ENCODE data around the gene PLCL2. TPM values are rescaled to one million over a fixed set of nuclear protein-coding genes. Genes with fewer than 3 reads are reported as not detected.
"Not testable (repeated sequence)": the region's sequence is repeated elsewhere in the genome, so short reads cannot be mapped to it uniquely, and the experiment has no call there.

PLCL2 gene
- total and polyA plus RNA-seq, 8 donors = 1.8 to 12.1 (median 7.4) TPM

GRCh38 chr3:17120115-17120514 lies 235.4 kb downstream of the PLCL2 start:
- intact Hi-C loops (cut with DNase I) = no loop called here
- TF ChIP-seq CTCF (IDR thresholded peaks at IDR 0.05) = no peak

GRCh38 chr3:17121336-17121735 lies 236.6 kb downstream of the PLCL2 start:
- DNase-seq (no peak), FAIRE-seq (no peak), ATAC-seq (no peak)
- Histone ChIP-seq H3K27me3 (no peaks in the 10 kb centered on the region), H3K4me1 (no peaks in the 10 kb centered on the region), H3K27ac (no peak overlapping the region), H3K36me3 (no peaks in the 10 kb centered on the region), H3K9me3 (no peaks in the 10 kb centered on the region), H3K4me3 (no peak overlapping the region)
- WGBS, 2 donors = 65 to 70% methylated on average over 2 of the region's 2 CpGs
- intact Hi-C loops (cut with DNase I) = no loop called here
- TF ChIP-seq CTCF (IDR thresholded peaks at IDR 0.05) = no peak

More at GRCh38 chr3:17120115-17120514, 235.4 kb downstream of the PLCL2 start:
- FAIRE-seq (no peak), DNase-seq (no peak), ATAC-seq (no peak)
- Histone ChIP-seq H3K9me3 (no peaks in the 10 kb centered on the region), H3K27ac (no peak overlapping the region), H3K4me3 (no peak overlapping the region), H3K36me3 (no peaks in the 10 kb centered on the region), H3K4me1 (no peaks in the 10 kb centered on the region), H3K27me3 (no peaks in the 10 kb centered on the region)
- 77 to 79% methylated on average over 4 of the region's 4 CpGs for WGBS, 2 donors

- no peak for FAIRE-seq
- H3K4me3 ChIP-seq = no peak overlapping the region
- no peak overlapping the region for H3K27ac ChIP-seq
- no peaks in the 10 kb centered on the region for H3K36me3 ChIP-seq
- no peak for ATAC-seq
- TF ChIP-seq CTCF (IDR thresholded peaks at IDR 0.05) = no peak
- H3K4me1 ChIP-seq = no peaks in the 10 kb centered on the region
- intact Hi-C loops (cut with DNase I) = no loop called here
- no peaks in the 10 kb centered on the region for H3K9me3 ChIP-seq
- peak in 1 of 6 donors; percentile 0 for DNase-seq
- WGBS, 2 donors = 79 to 82% methylated on average over 3 of the region's 3 CpGs
- no peaks in the 10 kb centered on the region for H3K27me3 ChIP-seq
Observed at GRCh38 chr3:17122758-17123157, 238.0 kb downstream of the PLCL2 start.

GRCh38 chr3:17125738-17126442 lies 241.1 kb downstream of the PLCL2 start:
- no peak for DNase-seq
- WGBS, 2 donors = 52 to 61% methylated on average over 2 of the region's 2 CpGs
- no peak for ATAC-seq
- no peak overlapping the region for H3K27ac ChIP-seq
- H3K36me3 ChIP-seq = no peaks in the 10 kb centered on the region
- intact Hi-C loops (cut with DNase I) = no loop called here
- no peaks in the 10 kb centered on the region for H3K27me3 ChIP-seq
- H3K4me1 ChIP-seq = no peaks in the 10 kb centered on the region
- no peak for TF ChIP-seq CTCF (IDR thresholded peaks at IDR 0.05)
- no peak for FAIRE-seq
- no peaks in the 10 kb centered on the region for H3K9me3 ChIP-seq
- H3K4me3 ChIP-seq = no peak overlapping the region

GRCh38 chr3:17128671-17129070 lies 243.9 kb downstream of the PLCL2 start:
- H3K9me3 ChIP-seq; intact Hi-C loops (cut with DNase I); ATAC-seq; H3K4me3 ChIP-seq; FAIRE-seq; H3K27ac ChIP-seq; H3K36me3 ChIP-seq; DNase-seq; H3K4me1 ChIP-seq; H3K27me3 ChIP-seq: not testable (repeated sequence)
- 87 to 88% methylated on average over 3 of the region's 3 CpGs for WGBS, 2 donors
